GM18499 (cell line): Measurements from ENCODE around the gene CCSER2.

Experiments used
- ATAC-seq: cut with Tn5 transposase; IDR thresholded peaks from one replicate; pipeline ENCODE4 v1.9.1; 2021; ENCODE audit warnings: moderate number of reproducible peaks; ENCODE audit not compliant: insufficient read depth, unreplicated experiment

Gene CCSER2

GRCh38 chr10:84567133-84567532 is 238.7 kb downstream of the CCSER2 start:
- no peak for ATAC-seq
